A549 (cell line): ENCODE results near the gene TEX264. TPM values are rescaled to one million over a fixed set of nuclear protein-coding genes. Genes with fewer than 3 reads are reported as not detected.

Experiments
- ATAC-seq, 2 experiments: fragments of 200-7000 bp in 1 of 2; fragments of >200 bp in 1 of 2; cut with Nextera tagmentation in 1 of 2; cut with Tn5 transposase in 1 of 2; 3 replicates each; pipeline versions ENCODE4 v1.8.0 to v1.9.1; 2018 to 2020; ENCODE audit warnings: mild to moderate bottlenecking in 1 of 2, moderate library complexity in 1 of 2
- CTCF ChIA-PET: fragments of 300-600 bp; sonication (Branson Sonifier 250); formaldehyde crosslinking; extraction: SDS; loops from one replicate; lab custom pipeline; 2021; ENCODE audit warnings: antibody characterized with exemption, inconsistent platforms; lab: Yijun Ruan, JAX
- POLR2A ChIA-PET: fragments of 350-600 bp; formaldehyde crosslinking; extraction: SDS; loops from one replicate; lab custom pipeline; 2021; ENCODE audit warnings: antibody characterized with exemption, inconsistent platforms; lab: Yijun Ruan, JAX
- DNase-seq, 2 experiments: peaks; one replicate each; pipeline versions ENCODE4 v3.0.0 to v3.0.0-alpha.2; 2011 to 2016; ENCODE audit warnings: low read depth in 1 of 2, low spot score in 1 of 2
- FAIRE-seq: peaks from 2 replicates; lab custom pipeline; 2011; peaks lifted over from hg19 to GRCh38; lab: Jason Lieb, UNC
- H3K27ac ChIP-seq, 2 experiments: fragments of >200 bp; sonication (Bioruptor Twin); formaldehyde crosslinking; 3 replicates each; pipeline ENCODE4 v1.5.1; 2016 to 2017
- H3K4me1 ChIP-seq: fragments of >200 bp; sonication (Bioruptor Twin); formaldehyde crosslinking; 3 replicates; pipeline ENCODE4 v1.6.1; 2016
- H3K4me2 ChIP-seq: fragments of >200 bp; sonication (Bioruptor Twin); formaldehyde crosslinking; 3 replicates; pipeline ENCODE4 v1.6.1; 2016
- H3K4me3 ChIP-seq: fragments of >200 bp; sonication (Bioruptor Twin); formaldehyde crosslinking; 3 replicates; pipeline ENCODE4 v1.5.1; 2016
- H3K9me3 ChIP-seq: fragments of >200 bp; sonication (Bioruptor Twin); formaldehyde crosslinking; 3 replicates; pipeline ENCODE4 v1.6.1; 2016
- CTCF ChIP-seq: fragments of >200 bp; sonication (Bioruptor Twin); formaldehyde crosslinking; IDR thresholded peaks from 3 replicates; pipeline ENCODE4 v1.5.1; 2016
- EHF ChIP-seq: fragments of 250-450 bp; sonication (Bioruptor Pico); IDR thresholded peaks from 2 replicates; pipeline ENCODE4 v1.5.0; 2020; ENCODE audit warnings: mild to moderate bottlenecking
- ELK1 ChIP-seq: fragments of 150-350 bp; IDR thresholded peaks from 2 replicates; pipeline ENCODE4 v1.6.1; 2014; ENCODE audit warnings: low read depth, mild to moderate bottlenecking, low read length
- FOXS1 ChIP-seq: fragments of 250-450 bp; sonication (Bioruptor Pico); IDR thresholded peaks from 2 replicates; pipeline ENCODE4 v1.5.0; 2020; ENCODE audit warnings: mild to moderate bottlenecking, moderate library complexity
- GATA3 ChIP-seq: IDR thresholded peaks from 2 replicates; pipeline ENCODE4 v1.6.1; 2012; ENCODE audit warnings: borderline replicate concordance
- HDAC2 ChIP-seq: fragments of 200-600 bp; sonication (generic); IDR thresholded peaks from 2 replicates; pipeline ENCODE4 v1.6.1; 2016
- HMGXB4 ChIP-seq: fragments of 250-450 bp; sonication (Bioruptor Pico); IDR thresholded peaks from 2 replicates; pipeline ENCODE4 v1.5.0; 2021; ENCODE audit warnings: mild to moderate bottlenecking, moderate library complexity, borderline replicate concordance
- JUN ChIP-seq, 2 experiments: fragments of >200 bp; sonication (Bioruptor Twin); formaldehyde crosslinking; IDR thresholded peaks; 2 replicates in 1 of 2; 3 replicates in 1 of 2; pipeline ENCODE4 v1.6.1; 2016 to 2017
- JUNB ChIP-seq: fragments of >200 bp; sonication (Bioruptor Twin); formaldehyde crosslinking; IDR thresholded peaks from 2 replicates; pipeline ENCODE4 v1.6.1; 2016
- KDM5A ChIP-seq: fragments of 200-600 bp; sonication (generic); IDR thresholded peaks from 2 replicates; pipeline ENCODE4 v1.6.1; 2016; ENCODE audit warnings: antibody characterized with exemption, mild to moderate bottlenecking
- MAFK ChIP-seq: fragments of 450-650 bp; IDR thresholded peaks from 2 replicates; pipeline ENCODE4 v1.6.1; 2014; ENCODE audit not compliant: partially characterized antibody
- NPAS2 ChIP-seq: fragments of 250-450 bp; sonication (Bioruptor Pico); IDR thresholded peaks from 2 replicates; pipeline ENCODE4 v1.8.0; 2022; ENCODE audit warnings: mild to moderate bottlenecking, moderate library complexity, borderline replicate concordance
- POLR2AphosphoS2 ChIP-seq: conservative IDR thresholded peaks from 2 replicates; pipeline ENCODE4 v1.6.1; 2012; ENCODE audit warnings: low read length, improper control_type of control experiment, inconsistent platforms
- RAD21 ChIP-seq, 2 experiments: fragments of >200 bp in 1 of 2; sonication (Bioruptor Twin) in 1 of 2; formaldehyde crosslinking in 1 of 2; IDR thresholded peaks in 1 of 2; conservative IDR thresholded peaks in 1 of 2; 2 replicates in 1 of 2; 3 replicates in 1 of 2; pipeline ENCODE4 v1.6.1; 2012 to 2018; ENCODE audit warnings: inconsistent platforms in 1 of 2
- SREBF2 ChIP-seq: fragments of 450-650 bp; IDR thresholded peaks from 2 replicates; pipeline ENCODE4 v1.6.1; 2014; ENCODE audit warnings: mild to moderate bottlenecking, moderate library complexity
- TFCP2L1 ChIP-seq: fragments of 250-450 bp; sonication (Bioruptor Pico); IDR thresholded peaks from 2 replicates; pipeline ENCODE4 v1.5.0; 2021; ENCODE audit warnings: mild to moderate bottlenecking
- ZNF302 ChIP-seq: fragments of 250-450 bp; sonication (Bioruptor Pico); IDR thresholded peaks from 2 replicates; pipeline ENCODE4 v1.9.0; 2021; ENCODE audit warnings: inconsistent platforms, mild to moderate bottlenecking, moderate library complexity
- ZSCAN20 ChIP-seq: fragments of 250-450 bp; sonication (Bioruptor Pico); IDR thresholded peaks from 2 replicates; pipeline ENCODE4 v1.8.0; 2022; ENCODE audit warnings: mild to moderate bottlenecking, moderate library complexity
- whole genome bisulfite sequencing: methylation state at CpG from one replicate; pipeline ENCODE4 v1.1.6; 2017; ENCODE audit errors: missing lambda C conversion rate; 5-methylcytosine and 5-hydroxymethylcytosine counted together
- polyA plus RNA-seq, 4 experiments: library from polyadenylated mRNA; depleted of rRNA in 3 of 4; stranded (reverse); fragments of >200 nt; fragmentation: RNase III in 1 of 4; extraction: RNeasy Plus Mini Kit Qiagen cat#74134 plus additional on column Dnase treatment in 1 of 4; gene quantifications; 2 replicates in 3 of 4; 3 replicates in 1 of 4; pipeline ENCODE4 v1.2.3, GENCODE V29; 2011 to 2017

TEX264 gene
- polyA plus RNA-seq, 2 of the 4 experiments (the other 2 are of a cell fraction), result 47.9 to 54.7 TPM

GRCh38 chr3:51679318-51679717 lies 8.3 kb downstream of the TEX264 start (continued):
- TF ChIP-seq SREBF2, result no peak
- no peak for TF ChIP-seq ZNF302 (CRISPR knock-in tag)
- no peak for TF ChIP-seq NPAS2 (CRISPR knock-in tag)
- TF ChIP-seq POLR2AphosphoS2, result no peak
- TF ChIP-seq, all 56 proteins: peak for 0

- POLR2A ChIA-PET, result no interaction called here
- no peak for ATAC-seq
- DNase-seq, result no peak
- WGBS, result 81% methylated on average over 7 of the region's 7 CpGs
- FAIRE-seq, result no peak
- Histone ChIP-seq H3K9me3 (no peaks in the 10 kb centered on the region), H3K4me3 (no peak overlapping the region), H3K4me2 (no peak overlapping the region), H3K4me1 (peaks cover 4% of the 10 kb centered on the region; the same call in 1 of the 3 replicates)
- CTCF ChIA-PET, result interaction anchor here (0.6 to 7.3 kb wide), 5 partner anchors 10 to 317 kb away, joined by 3 to 115 read pairs (median 8); partner anchors contain the start of genes DCAF1 and RAD54L2
- TF ChIP-seq MAFK (no peak), KDM5A (no peak), TFCP2L1 (CRISPR knock-in tag) (no peak), ZNF302 (CRISPR knock-in tag) (no peak), ELK1 (no peak), EHF (CRISPR knock-in tag) (no peak), FOXS1 (CRISPR knock-in tag) (no peak), NPAS2 (CRISPR knock-in tag) (no peak), HMGXB4 (CRISPR knock-in tag) (no peak), CTCF (no peak)
- TF ChIP-seq, all 56 proteins: peak for 0
- H3K27ac ChIP-seq, result no peak overlapping the region
Observed at GRCh38 chr3:51679777-51680176, 8.7 kb downstream of the TEX264 start.

GRCh38 chr3:51680196-51680595 lies 9.1 kb downstream of the TEX264 start:
- POLR2A ChIA-PET, result no interaction called here
- Histone ChIP-seq H3K4me2 (no peak overlapping the region), H3K4me1 (peaks cover 4% of the 10 kb centered on the region; the same call in 1 of the 3 replicates), H3K9me3 (no peaks in the 10 kb centered on the region), H3K27ac (no peak overlapping the region)
- 91% methylated on average over 4 of the region's 6 CpGs for WGBS
- TF ChIP-seq HDAC2, result no peak
- no peak for TF ChIP-seq SREBF2
- TF ChIP-seq GATA3, result no peak
- TF ChIP-seq ZSCAN20 (CRISPR knock-in tag), result no peak
- TF ChIP-seq JUNB, result no peak
- no peak for TF ChIP-seq JUN (IDR thresholded peaks at IDR 0.05)
- no peak for TF ChIP-seq POLR2AphosphoS2
- TF ChIP-seq RAD21 (conservative IDR thresholded peaks at IDR 0.05 in 1 of 2, IDR thresholded peaks at IDR 0.05 in 1 of 2), result no peak
- TF ChIP-seq, all 56 proteins: peak for 0
- DNase-seq, result no peak
- no peak for ATAC-seq
- FAIRE-seq, result no peak
- CTCF ChIA-PET, result interaction anchor here (1.3 to 7.3 kb wide), 7 partner anchors 7 to 179 kb away, joined by 3 to 115 read pairs (median 32); partner anchors contain the start of genes DCAF1 and RAD54L2
- no peak overlapping the region for H3K4me3 ChIP-seq
